Measurements from ENCODE around the gene ABI3BP.
A peak's percentile ranks its signal among the peaks of the same experiment; 100 is the strongest.
"Not testable (repeated sequence)": the region's sequence is repeated elsewhere in the genome, so short reads cannot be mapped to it uniquely, and the experiment has no call there.

The ABI3BP gene

GRCh38 chr3:100947119-100947518 is 46.1 kb downstream of the ABI3BP start:
- DNase-seq (ENCODE audit: low read depth), result no peak

GRCh38 chr3:100946096-100946495 is 47.1 kb downstream of the ABI3BP start:
- not testable (repeated sequence) for DNase-seq (ENCODE audit: low read depth)

GRCh38 chr3:100941451-100941850 is 51.8 kb downstream of the ABI3BP start:
- no peak for DNase-seq (ENCODE audit: low read depth)

- DNase-seq (ENCODE audit: low read depth), result no peak
Observed at GRCh38 chr3:100941041-100941440, 52.2 kb downstream of the ABI3BP start.

- DNase-seq (ENCODE audit: low read depth), result no peak
Observed at GRCh38 chr3:100936931-100937330, 56.3 kb downstream of the ABI3BP start.

GRCh38 chr3:100932491-100932890 is 60.7 kb downstream of the ABI3BP start:
- no peak for DNase-seq (ENCODE audit: low read depth)

- peak; percentile 75 for DNase-seq (ENCODE audit: low read depth)
Observed at GRCh38 chr3:100928638-100929428, 64.4 kb downstream of the ABI3BP start.

- no peak for DNase-seq (ENCODE audit: low read depth)
Observed at GRCh38 chr3:100927775-100928174, 65.4 kb downstream of the ABI3BP start.

- no peak for DNase-seq (ENCODE audit: low read depth)
Observed at GRCh38 chr3:100915706-100916495, 77.3 kb downstream of the ABI3BP start.

- DNase-seq (ENCODE audit: low read depth), result no peak
Observed at GRCh38 chr3:100913870-100914648, 79.2 kb downstream of the ABI3BP start.

GRCh38 chr3:100912976-100913545 is 80.2 kb downstream of the ABI3BP start:
- no peak for DNase-seq (ENCODE audit: low read depth)

GRCh38 chr3:100912571-100912970 is 80.7 kb downstream of the ABI3BP start:
- no peak for DNase-seq (ENCODE audit: low read depth)

- DNase-seq (ENCODE audit: low read depth), result no peak
Observed at GRCh38 chr3:100911956-100912355, 81.3 kb downstream of the ABI3BP start.

GRCh38 chr3:100910986-100911385 is 82.2 kb downstream of the ABI3BP start:
- DNase-seq (ENCODE audit: low read depth), result no peak

GRCh38 chr3:100902572-100902971 is 90.6 kb downstream of the ABI3BP start:
- DNase-seq (ENCODE audit: low read depth), result peak; percentile 90

GRCh38 chr3:100900671-100901335 is 92.4 kb downstream of the ABI3BP start:
- DNase-seq (ENCODE audit: low read depth), result no peak

GRCh38 chr3:100899440-100900091 is 93.7 kb downstream of the ABI3BP start:
- no peak for DNase-seq (ENCODE audit: low read depth)

GRCh38 chr3:100898681-100899080 is 94.5 kb downstream of the ABI3BP start:
- DNase-seq (ENCODE audit: low read depth), result no peak

- DNase-seq (ENCODE audit: low read depth), result no peak
Observed at GRCh38 chr3:100896994-100897393, 96.2 kb downstream of the ABI3BP start.

GRCh38 chr3:100893590-100893989 is 99.6 kb downstream of the ABI3BP start:
- no peak for DNase-seq (ENCODE audit: low read depth)

GRCh38 chr3:100893108-100893507 is 100.1 kb downstream of the ABI3BP start:
- DNase-seq (ENCODE audit: low read depth), result no peak

Data from GM04504 (cell line).